ENCODE results near the gene KRTAP5-7.
"Not testable (repeated sequence)": the region's sequence is repeated elsewhere in the genome, so short reads cannot be mapped to it uniquely, and the experiment has no call there.

The KRTAP5-7 gene

DNA sequence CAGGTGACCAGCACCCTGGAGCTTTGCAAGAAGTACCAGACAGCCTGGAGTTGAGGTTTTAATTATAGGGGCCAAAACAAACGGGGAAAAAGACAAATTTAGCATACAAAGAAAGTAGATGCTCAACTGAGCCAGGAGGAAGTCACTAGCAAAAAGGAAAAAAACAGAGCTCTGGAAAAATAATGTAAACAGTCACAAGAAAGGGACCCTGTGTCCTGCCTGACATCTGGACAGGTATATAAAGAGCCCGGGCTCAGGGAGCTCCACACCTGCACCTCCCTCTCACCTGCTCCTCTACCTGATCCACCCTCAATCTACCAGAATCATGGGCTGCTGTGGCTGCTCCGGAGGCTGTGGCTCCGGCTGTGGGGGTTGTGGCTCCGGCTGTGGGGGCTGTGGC lies 38.2 kb downstream of the KRTAP5-7 start, which contains the start of gene KRTAP5-10:
KRTAP5-10 (plus strand) TSS at position 301 of the 400 bp plus-strand sequence; CDS start at position 326, 25 bp downstream.
- TF ChIP-seq, protein P1, sequence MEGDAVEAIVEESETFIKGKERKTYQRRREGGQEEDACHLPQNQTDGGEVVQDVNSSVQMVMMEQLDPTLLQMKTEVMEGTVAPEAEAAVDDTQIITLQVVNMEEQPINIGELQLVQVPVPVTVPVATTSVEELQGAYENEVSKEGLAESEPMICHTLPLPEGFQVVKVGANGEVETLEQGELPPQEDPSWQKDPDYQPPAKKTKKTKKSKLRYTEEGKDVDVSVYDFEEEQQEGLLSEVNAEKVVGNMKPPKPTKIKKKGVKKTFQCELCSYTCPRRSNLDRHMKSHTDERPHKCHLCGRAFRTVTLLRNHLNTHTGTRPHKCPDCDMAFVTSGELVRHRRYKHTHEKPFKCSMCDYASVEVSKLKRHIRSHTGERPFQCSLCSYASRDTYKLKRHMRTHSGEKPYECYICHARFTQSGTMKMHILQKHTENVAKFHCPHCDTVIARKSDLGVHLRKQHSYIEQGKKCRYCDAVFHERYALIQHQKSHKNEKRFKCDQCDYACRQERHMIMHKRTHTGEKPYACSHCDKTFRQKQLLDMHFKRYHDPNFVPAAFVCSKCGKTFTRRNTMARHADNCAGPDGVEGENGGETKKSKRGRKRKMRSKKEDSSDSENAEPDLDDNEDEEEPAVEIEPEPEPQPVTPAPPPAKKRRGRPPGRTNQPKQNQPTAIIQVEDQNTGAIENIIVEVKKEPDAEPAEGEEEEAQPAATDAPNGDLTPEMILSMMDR (IDR thresholded peaks at IDR 0.05; ENCODE audit: borderline replicate concordance, insufficient read depth, low read depth, low read length): no peak
- H3K4me3 ChIP-seq (ENCODE audit: low read depth, low read length): no peak within 1 kb of the TSS

DNA sequence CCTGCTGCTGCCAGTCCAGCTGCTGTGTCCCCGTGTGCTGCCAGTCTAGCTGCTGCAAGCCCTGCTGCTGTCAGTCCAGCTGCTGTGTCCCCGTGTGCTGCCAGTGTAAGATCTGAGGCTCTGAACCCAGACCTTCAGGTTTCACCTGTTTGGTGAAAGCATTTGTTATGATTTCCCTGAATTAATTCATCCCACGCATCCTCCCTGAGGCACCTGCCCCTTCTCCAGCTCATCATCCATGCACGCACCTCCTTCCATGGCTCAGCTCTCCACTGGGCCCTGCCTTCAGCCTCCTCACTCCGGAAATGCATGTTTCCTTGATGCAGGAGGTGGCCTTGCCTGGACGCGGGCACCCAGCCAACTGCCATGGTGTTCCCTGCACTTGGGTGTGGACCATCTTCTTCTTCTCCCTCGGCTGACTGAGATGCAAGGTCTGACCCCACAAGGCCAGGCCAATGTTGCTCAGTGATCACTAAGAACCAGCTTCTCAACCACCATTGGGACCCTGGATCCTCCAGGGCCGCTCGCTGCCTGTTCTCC lies 39.1 kb downstream of the KRTAP5-7 start:
- H3K4me3 ChIP-seq (ENCODE audit: low read depth, low read length): no peak overlapping the region
- TF ChIP-seq, protein P1 (IDR thresholded peaks at IDR 0.05; ENCODE audit: borderline replicate concordance, insufficient read depth, low read depth, low read length): no peak

DNA sequence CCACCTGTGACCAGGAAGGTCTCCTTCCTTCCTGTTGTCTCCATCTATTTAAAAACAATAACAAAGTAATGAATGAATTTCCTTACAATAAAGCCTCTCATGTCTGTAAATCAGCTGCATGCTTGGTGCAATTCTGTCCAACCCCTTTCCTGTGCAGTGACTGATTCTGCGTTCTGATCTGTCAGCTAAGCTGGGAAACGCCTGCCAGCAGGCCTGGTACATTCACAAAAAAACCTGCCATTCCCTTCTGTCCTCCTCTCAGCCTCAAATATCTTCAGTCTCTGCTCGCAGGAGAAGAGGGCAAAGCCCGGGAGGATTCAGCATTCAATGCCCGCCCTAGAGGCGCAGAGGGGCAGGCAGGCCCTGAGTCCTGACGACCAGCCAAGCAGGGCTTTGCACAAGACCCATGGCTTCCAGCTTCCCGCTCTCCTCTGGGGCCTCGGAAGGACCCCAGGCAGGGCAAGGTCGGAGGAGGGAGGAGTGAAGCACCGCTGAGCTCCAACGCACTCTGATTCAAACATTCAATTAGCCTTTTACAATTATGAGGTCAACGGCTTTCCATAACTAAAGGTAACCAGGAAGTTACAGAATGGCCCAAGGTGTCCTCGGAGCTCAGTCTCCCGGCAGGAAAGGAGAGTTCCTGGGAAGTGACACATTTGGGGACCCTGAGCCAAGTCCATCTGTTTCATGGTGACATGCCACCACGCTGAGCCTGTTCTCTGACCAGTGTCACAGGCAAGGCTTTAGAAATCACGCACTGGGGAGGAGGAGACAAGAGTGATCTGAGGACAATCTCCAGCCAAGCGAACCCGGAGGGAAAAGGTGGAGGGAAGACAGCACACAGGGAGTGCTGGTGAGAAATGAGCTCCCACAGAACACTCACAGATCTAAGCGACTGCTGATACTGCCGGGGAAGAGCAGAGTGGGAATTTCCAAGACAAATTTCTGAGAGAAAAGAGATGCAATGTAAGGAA lies 39.8 kb downstream of the KRTAP5-7 start:
- not testable (repeated sequence) for H3K4me3 ChIP-seq (ENCODE audit: low read depth, low read length)

DNA sequence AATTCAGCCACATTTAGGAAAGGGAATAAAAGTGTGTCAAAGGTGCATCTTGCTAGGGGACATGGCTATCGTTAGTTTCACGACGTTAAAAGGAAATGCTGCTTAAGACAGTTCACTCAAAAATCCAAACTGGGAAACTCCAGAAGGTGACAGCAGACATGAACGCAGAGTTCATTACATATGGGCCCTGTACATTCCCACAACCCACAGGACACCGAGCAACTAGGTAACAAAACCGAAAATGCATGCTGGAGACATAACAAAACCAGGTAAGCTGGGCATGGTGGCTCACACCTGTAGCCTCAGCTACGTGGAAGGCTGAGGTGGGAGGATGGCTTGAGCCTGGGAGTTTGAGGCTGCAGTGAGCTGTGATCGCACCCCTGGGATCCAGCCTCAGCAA lies 40.6 kb downstream of the KRTAP5-7 start:
- H3K4me3 ChIP-seq (ENCODE audit: low read depth, low read length): not testable (repeated sequence)

DNA sequence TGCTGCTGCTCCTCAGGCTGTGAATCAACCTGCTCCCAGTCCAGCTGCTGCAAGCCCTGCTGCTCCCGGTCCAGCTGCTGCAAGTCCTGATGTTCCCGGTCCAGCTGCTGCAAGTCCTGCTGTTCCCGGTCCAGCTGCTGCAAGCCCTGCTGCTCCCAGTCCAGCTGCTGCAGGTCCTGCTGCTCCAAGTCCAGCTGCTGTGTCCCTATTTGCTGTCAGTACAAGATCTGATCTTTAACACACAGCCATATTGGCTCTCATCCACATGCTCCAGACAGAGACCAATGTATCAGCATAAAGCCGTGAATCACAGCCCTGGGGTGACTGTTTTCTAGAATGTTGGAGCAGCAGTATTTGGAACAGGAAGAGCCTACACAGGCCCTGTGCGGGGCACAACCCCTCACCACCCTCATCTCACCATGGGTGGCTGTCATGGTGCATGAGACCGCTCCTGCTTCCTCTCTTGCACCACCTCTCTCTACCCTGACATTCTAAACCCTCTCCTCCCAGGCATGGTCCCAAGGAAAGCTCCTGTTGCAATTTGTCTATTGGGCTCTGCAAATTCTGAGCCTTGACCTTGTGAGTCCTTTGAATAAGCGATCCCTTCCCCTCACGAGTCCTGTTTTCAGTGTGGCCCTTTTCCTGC lies 41.8 kb downstream of the KRTAP5-7 start:
- no peak overlapping the region for H3K4me3 ChIP-seq (ENCODE audit: low read depth, low read length)
- TF ChIP-seq, protein P1 (IDR thresholded peaks at IDR 0.05; ENCODE audit: borderline replicate concordance, insufficient read depth, low read depth, low read length): no peak

DNA sequence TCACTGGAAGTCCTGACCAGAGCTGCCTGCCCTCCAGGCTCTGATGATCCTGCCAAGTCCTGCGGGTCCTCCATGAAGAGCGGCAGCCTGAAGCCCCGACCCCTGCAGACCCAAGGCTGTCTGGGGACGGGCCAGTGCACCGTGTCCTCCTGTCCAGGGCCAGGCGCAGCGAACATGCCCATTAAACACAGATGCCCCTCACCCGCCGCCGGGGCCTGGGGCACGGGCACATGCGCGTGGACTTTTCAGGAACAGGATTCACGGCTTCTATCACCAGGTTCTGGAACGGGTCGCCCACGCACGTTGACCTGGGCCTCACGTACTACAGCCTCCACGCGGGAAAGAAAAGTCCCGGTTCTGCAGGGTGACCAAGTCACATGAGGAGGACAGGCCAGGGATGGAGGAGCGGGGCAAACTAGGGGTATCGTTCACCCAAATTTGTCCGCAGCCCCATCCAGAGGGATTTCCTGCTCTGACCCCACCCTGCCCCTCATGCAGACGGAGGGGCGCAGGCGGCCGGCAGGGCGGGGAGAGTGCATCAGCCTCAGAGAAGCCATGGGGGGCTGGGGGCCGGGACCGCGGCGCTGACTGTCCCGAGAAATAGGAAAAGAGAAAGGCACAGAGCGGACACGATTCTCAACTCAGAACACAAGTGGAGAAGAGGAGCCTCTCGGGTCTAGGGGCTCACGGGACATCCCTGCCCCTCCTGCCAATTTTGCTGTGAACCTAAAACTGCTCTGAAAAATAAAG lies 44.2 kb downstream of the KRTAP5-7 start:
- H3K4me3 ChIP-seq (ENCODE audit: low read depth, low read length): not testable (repeated sequence)

DNA sequence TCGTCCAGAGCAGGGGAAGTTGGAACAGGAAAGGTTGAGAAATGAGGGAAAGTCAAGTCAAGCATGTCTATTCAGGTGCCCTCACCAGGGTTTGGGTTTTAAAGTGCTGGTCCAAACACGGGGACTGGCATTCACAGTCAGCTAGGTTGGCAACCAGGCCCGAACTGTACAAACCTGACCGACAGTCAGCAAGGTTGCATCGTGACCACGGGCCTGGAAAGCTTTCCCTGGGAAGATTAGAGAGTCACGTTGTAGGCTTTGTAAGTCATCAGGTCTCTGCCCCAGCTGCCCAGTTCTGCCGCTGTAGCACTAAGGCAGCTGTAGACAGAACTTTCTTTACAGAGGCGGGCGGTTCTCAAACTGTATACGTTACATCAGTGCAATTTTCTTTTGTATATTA lies 45.7 kb downstream of the KRTAP5-7 start:
- H3K4me3 ChIP-seq (ENCODE audit: low read depth, low read length): no peak overlapping the region
- TF ChIP-seq, protein P1 (IDR thresholded peaks at IDR 0.05; ENCODE audit: borderline replicate concordance, insufficient read depth, low read depth, low read length): no peak

DNA sequence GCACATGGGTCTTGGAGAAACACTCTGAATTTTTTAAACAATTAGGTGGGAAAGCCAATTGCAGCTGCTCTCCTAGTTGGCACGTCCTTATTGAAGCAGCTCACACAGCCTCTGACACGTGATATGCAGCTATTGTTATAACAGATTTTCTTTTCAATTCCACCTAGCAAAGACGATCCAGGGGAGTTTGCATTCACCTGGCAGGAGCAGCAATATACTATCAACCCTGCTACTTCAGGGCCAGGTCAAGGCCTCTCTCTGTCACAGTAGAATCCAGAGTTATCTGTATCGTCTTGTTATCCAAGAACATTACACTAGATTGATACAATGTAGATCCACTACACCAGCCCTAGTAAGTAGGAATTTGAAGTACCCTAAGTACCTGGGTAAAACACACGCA lies 47.4 kb downstream of the KRTAP5-7 start:
- TF ChIP-seq, protein P1 (IDR thresholded peaks at IDR 0.05; ENCODE audit: borderline replicate concordance, insufficient read depth, low read depth, low read length): no peak
- H3K4me3 ChIP-seq (ENCODE audit: low read depth, low read length): no peak overlapping the region
